Measurements from ENCODE around the gene PGS1.

The PGS1 gene

DNA sequence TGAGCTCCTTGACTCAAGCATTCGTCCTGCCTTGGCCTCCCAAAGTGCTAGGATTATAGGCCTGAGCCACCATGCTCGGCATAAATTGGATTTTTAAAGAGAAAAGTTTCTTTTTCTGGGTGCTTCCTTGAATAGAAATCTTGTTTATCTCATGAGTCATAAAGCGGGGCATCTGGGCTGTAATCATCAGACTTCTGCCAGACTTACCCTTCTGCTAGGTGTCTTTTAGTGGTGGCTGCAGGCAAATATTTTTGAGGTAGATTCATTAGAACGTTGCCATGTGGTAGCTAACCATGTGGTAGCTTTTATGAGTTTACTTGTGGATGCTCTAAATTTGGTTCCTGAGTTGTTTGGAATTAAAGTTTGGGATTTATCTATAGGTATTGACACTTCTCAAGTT is 13.4 kb downstream of the PGS1 start:
- no peak for DNase-seq

DNA sequence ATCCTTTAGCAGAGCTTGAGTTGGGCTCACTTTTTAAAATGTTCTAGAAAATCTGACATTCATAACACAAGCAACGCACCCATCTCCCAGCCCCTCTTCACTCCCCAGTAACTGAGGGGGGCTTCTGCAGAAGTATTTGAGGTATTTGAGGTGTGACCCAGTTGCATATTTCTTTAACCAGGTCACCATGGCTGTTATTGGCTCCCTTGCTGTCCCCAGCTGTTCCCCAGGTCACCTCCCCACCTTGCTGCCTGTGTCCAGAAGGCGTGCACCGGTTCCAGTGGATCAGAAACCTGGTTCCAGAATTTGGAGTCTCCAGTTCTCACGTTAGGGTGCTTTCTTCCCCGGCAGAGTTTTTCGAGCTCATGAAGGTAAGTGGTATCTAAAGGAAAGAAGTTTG is 13.8 kb downstream of the PGS1 start:
- no peak for DNase-seq

GRCh38 chr17:78393575-78393974 is 15.1 kb downstream of the PGS1 start:
- DNase-seq, result no peak

- DNase-seq, result no peak
These were observed 15.8 kb downstream of the PGS1 start for GRCh38 chr17:78394209-78394608.

- DNase-seq, result no peak
These were observed 16.7 kb downstream of the PGS1 start for GRCh38 chr17:78395155-78395554.

GRCh38 chr17:78396441-78397337 is 18.2 kb downstream of the PGS1 start:
- DNase-seq, result no peak

GRCh38 chr17:78397681-78398101 is 19.2 kb downstream of the PGS1 start:
- no peak for DNase-seq

DNA sequence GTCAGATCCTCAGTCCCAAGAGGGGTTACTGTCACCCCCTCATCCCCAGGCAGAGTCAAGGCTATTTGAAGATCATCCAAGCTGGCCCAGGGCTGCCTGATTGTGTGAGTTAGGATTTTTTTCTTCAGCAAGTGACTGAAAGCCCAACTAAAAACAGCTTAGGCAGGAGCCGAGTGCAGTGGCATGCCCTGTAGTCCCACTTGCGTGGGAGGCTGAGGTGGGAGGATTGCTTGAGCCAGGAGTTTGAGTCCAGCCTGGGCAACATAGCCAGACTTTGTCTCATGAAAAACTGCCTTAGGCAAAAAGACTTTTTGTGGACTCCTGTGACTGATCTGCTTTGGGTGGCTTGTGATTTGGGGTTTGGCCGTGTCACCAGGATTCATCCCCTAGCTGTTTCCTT is 19.9 kb downstream of the PGS1 start:
- DNase-seq, result no peak

- DNase-seq, result no peak
These were observed 20.7 kb downstream of the PGS1 start for GRCh38 chr17:78399028-78399692.

GRCh38 chr17:78399693-78400144 is 21.3 kb downstream of the PGS1 start:
- DNase-seq, result no peak

DNA sequence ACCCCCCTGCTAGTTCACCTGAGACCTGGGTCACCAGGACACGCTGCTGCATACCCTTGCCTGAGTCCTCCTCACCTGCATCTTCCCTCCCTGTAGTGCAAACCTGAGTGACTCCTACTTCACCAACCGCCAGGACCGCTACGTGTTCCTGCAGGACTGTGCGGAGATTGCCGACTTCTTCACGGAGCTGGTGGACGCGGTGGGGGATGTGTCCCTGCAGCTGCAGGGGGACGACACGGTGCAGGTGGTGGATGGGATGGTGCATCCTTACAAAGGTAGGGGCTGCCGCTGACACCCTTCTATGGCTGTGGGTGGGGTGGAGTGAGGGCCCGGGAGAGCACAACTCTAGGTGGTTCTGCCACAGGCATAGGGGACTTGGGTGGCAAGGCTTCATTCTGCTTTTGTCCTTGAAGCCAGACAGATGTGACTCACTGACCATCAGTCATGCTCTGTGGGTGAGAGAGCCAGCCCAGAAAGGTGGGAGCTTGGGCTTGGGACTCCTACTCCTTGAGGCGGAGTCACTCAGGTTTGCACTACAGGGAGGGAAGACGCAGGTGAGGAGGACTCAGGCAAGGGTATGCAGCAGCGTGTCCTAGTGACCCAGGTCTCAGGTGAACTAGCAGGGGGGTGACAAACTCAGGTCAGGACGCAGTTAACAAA is 22.3 kb downstream of the PGS1 start:
- DNase-seq, result no peak

DNA sequence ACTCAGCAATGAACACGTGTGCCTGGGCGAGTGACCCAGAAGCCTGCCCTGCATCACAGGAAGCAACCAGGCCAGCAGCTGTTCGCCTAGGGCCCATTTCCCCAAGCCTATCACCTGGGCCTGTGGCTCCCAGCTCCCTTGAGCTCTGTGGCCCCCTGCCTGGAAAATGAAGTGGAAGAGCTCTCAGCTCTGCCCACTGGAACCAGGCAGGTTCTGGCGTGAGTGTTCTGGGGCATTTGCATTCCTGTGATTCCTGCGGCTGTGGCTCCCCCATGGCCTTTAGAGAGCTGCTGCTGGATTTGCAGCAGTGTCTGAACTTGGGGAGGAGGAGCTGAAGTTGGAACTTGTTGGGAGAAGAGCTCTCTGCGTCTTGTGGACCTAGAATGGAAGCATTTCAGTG is 22.8 kb downstream of the PGS1 start:
- no peak for DNase-seq

DNA sequence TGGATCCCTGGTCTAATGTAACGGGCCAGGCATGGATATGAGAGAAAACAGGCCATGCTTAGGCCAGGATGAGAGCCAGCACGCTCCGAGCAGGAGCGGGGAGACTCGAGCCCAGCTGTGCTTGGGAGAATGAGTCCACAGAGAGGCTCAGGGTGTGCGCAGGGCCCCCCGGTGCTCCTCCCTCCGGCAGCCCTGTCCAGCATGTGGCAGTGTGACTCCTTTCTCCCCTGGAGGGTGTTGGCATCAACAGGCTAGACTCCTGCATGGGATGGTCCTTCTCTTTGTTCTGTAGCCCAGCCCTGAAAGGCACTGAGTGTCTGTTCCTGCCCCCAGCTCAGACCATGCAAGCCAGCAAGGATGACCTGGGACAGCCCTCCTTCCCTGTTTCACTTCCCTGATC is 23.4 kb downstream of the PGS1 start:
- no peak for DNase-seq

GRCh38 chr17:78403822-78404221 is 25.4 kb downstream of the PGS1 start:
- DNase-seq, result no peak

DNA sequence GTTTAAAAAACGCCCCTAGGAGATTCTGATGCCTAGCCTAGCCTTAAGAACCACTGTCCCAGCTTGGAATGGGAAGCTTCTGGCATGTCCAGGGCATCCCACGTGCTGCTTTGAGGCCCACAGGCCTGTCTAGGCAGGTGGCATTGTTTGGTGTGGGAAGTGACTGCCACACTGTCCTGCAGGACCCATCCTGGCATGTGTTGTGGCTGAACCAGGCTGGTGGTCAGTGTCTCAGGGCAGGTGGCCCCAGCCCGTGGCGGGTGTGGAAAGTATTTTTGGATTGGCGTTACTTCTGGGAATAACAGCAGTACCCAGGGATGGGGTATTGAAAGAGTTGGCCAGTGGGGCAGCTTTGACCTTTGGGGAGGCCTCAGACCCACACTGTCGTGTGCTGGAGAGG is 27.9 kb downstream of the PGS1 start:
- DNase-seq, result no peak

GRCh38 chr17:78406920-78407319 is 28.5 kb downstream of the PGS1 start:
- DNase-seq, result no peak

DNA sequence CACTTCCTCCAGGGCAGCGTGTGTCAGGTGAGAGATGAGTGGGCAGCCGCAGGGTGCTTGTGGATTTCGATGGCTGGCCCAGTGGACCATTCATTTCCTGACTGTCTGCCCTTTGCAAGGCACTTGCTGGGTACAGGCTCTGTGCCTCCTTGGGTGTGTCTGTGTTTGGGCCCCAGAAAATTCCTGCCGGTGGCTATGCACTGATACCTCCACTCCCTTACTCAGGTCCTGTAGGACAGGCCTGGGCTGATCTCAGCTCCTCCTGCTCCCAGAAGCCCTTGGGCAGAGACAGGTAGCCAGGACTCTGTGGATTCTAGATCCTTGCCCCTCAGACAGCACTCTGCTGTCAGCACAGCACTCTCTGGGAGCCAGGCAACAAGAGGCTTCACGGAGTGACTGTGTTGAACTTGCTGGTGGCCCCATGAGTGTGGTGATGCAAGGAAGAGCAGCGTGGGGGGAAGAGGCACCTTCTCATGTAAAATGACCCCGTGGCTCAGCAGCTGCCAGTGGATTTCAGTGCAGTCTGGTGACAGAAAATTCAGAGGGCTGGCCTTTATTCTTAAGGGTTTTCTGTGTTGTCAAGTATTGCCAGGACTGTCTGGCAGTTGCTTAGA is 29.0 kb downstream of the PGS1 start:
- DNase-seq, result no peak

DNA sequence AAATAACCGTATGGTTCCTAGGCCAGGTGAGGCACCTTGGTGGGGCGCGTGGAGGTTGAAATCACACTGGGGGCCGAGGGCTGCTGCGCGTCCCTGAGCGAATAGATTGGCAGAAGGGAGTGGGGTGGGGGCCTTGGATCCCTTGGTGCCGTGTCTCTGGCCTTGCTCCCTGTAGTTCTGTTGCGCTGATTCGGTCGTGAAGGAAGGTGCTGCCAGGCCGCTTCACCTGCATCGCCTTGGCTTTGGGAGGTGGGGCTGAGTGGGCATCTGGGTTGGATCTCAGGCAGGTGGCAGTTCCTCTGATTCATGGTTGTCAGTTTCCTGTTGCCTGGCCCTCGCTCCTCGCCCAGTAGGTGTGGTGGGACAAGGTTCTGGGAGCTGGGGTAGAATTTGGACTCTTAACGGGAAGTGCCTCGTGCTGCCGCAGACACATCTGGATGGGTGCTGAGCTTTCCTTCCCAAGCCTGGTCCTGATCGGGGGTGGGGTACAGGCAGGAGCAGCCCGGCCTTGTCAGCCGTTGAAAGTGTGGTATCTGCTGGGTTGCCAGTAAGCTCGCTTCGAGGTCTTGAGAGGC is 30.1 kb downstream of the PGS1 start:
- no peak for DNase-seq

DNA sequence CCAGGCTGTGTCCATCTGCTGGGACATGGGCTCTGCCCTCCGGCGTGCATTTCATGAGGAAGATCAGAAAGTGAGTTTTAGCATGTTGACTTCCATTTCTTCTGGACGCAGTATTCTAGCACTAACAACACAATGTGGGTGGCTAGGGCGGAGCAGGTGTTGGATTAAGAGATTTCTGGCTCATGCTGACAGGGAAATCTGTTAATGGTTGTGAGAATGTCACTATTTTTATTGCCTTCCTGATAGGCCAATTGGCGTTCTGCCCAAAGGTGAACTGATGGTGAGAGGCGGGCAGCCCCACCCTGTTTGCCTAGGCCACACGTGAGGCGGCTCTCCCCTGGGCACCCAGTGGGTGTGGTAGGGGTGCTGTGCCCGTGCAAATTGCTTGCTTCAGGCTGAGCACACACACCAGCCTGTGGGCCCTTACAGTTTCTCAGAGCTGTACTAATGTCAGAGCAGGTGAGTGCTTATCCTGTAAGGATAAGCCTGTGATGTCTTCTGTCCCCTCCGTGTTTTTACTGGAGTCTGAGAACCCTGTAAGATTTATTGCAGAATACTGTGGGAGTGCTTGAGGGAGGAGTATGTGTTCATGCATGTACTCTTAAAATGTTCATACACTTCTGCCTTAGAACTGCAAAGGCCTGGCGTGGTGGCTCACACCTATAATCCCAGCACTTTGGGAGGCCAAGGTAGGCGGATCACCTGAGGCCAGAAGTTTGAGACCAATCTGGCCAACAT is 30.9 kb downstream of the PGS1 start:
- peak; percentile 67 for DNase-seq

- DNase-seq, result no peak
These were observed 32.9 kb downstream of the PGS1 start for GRCh38 chr17:78411241-78411857.

DNA sequence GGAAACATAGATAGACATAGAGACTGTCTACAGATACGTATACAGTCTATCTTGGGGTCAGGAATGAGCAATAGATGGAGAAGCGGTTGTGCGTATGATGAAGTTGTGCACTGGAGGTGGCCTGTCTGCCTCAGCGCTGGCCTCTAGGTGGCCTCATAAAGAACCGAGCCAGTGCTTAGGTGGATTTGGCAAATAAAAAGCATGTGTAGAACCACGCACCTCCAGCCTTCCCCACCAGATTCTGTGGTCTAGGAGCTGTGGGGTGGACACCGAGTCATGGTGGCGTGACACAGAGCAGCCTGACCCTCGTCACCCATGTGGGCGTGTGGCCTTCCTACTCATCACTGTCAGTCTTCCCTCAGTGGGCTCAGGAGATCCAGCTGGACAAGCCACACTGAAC is 34.0 kb downstream of the PGS1 start:
- peak; percentile 37 for DNase-seq

Data from NCI-H82 (cell line).